Measurements from ENCODE around the gene CLEC18B.
"Not testable (repeated sequence)": the region's sequence is repeated elsewhere in the genome, so short reads cannot be mapped to it uniquely, and the experiment has no call there.

The CLEC18B gene

GRCh38 chr16:74361646-74362610, 59.4 kb downstream of the CLEC18B start:
- not testable (repeated sequence) for FAIRE-seq; DNase-seq (ENCODE audit: low spot score)
